SK-N-MC (cell line): ENCODE results near the gene GOLGA6L10.
"Not testable (repeated sequence)": the region's sequence is repeated elsewhere in the genome, so short reads cannot be mapped to it uniquely, and the experiment has no call there.

Source experiments
- DNase-seq: peaks from one replicate; pipeline ENCODE4 v3.0.0-alpha.2; 2011; ENCODE audit warnings: low read depth, low spot score
- H3K27ac ChIP-seq: fragments of 200-600 bp; sonication (generic); 2 replicates; pipeline ENCODE4 v1.5.1; 2016; ENCODE audit warnings: mixed run types
- H3K36me3 ChIP-seq: fragments of 200-600 bp; sonication (generic); 2 replicates; pipeline ENCODE4 v1.6.1; 2017; ENCODE audit warnings: antibody characterized with exemption, low read length, mixed read lengths; ENCODE audit not compliant: insufficient read depth
- H3K4me3 ChIP-seq: fragments of 200-600 bp; sonication (generic); 2 replicates; pipeline ENCODE4 v1.5.1; 2016
- H3K9ac ChIP-seq: fragments of 200-600 bp; sonication (generic); 2 replicates; pipeline ENCODE4 v1.8.0; 2017; ENCODE audit warnings: mixed run types, mixed read lengths; ENCODE audit not compliant: insufficient read length
- H3K9me3 ChIP-seq: fragments of 200-600 bp; sonication (generic); 2 replicates; pipeline ENCODE4 v1.6.1; 2017; ENCODE audit warnings: low read depth, mild to moderate bottlenecking, antibody characterized with exemption, low read length, moderate library complexity, mixed read lengths
- EZH2 ChIP-seq: fragments of 200-600 bp; sonication (generic); IDR thresholded peaks from one replicate; pipeline ENCODE4 v1.6.1; 2017; ENCODE audit warnings: antibody characterized with exemption
- FOXP2 ChIP-seq: optimal IDR thresholded peaks from 2 replicates; pipeline ENCODE3; 2011; ENCODE audit warnings: mild to moderate bottlenecking, moderate library complexity; ENCODE audit not compliant: insufficient read depth; ENCODE audit errors: extremely low read length, control extremely low read depth
- POLR2AphosphoS5 ChIP-seq: IDR thresholded peaks from 2 replicates; pipeline ENCODE4 v1.6.1; 2012; ENCODE audit warnings: mild to moderate bottlenecking, low read depth, low read length, borderline replicate concordance

Gene GOLGA6L10

GRCh38 chr15:82349375-82349774 is at the start of gene GOLGA6L10:
TSS of gene GOLGA6L10 (minus strand) at chr15:82349475. CDS start at chr15:82349375, 100 bp downstream.
- H3K27ac ChIP-seq, H3K9ac ChIP-seq, DNase-seq, H3K36me3 ChIP-seq, H3K9me3 ChIP-seq, H3K4me3 ChIP-seq: not testable (repeated sequence)

- no peaks in the 10 kb centered on the region for H3K9me3 ChIP-seq
- no peak overlapping the region for H3K9ac ChIP-seq
- TF ChIP-seq FOXP2 (no peak), POLR2AphosphoS5 (no peak), EZH2 (no peak)
- no peak overlapping the region for H3K4me3 ChIP-seq
- peaks cover 6% of the 10 kb centered on the region; the same call in 1 of the 2 replicates for H3K36me3 ChIP-seq
- H3K27ac ChIP-seq, result no peak overlapping the region
- DNase-seq, result no peak
Observed at GRCh38 chr15:82398785-82399184, 49.5 kb upstream of the GOLGA6L10 start.

- Histone ChIP-seq H3K9ac (no peak overlapping the region), H3K4me3 (no peak overlapping the region), H3K36me3 (peaks cover 6% of the 10 kb centered on the region; the same call in 1 of the 2 replicates), H3K27ac (no peak overlapping the region), H3K9me3 (no peaks in the 10 kb centered on the region)
- TF ChIP-seq POLR2AphosphoS5 (no peak), FOXP2 (no peak), EZH2 (no peak)
- DNase-seq, result no peak
Observed at GRCh38 chr15:82397817-82398216, 48.5 kb upstream of the GOLGA6L10 start.

GRCh38 chr15:82395788-82396187 is 46.5 kb upstream of the GOLGA6L10 start:
- H3K4me3 ChIP-seq, H3K36me3 ChIP-seq, H3K27ac ChIP-seq, H3K9ac ChIP-seq, H3K9me3 ChIP-seq, DNase-seq: not testable (repeated sequence)

GRCh38 chr15:82393671-82394070 is 44.4 kb upstream of the GOLGA6L10 start:
- Histone ChIP-seq H3K4me3 (no peak overlapping the region), H3K9me3 (no peaks in the 10 kb centered on the region), H3K9ac (no peak overlapping the region), H3K36me3 (peaks cover 6% of the 10 kb centered on the region; the same call in 1 of the 2 replicates), H3K27ac (no peak overlapping the region)
- TF ChIP-seq EZH2 (no peak), POLR2AphosphoS5 (no peak), FOXP2 (no peak)
- DNase-seq, result no peak

GRCh38 chr15:82392077-82392476 is 42.8 kb upstream of the GOLGA6L10 start:
- H3K9me3 ChIP-seq, H3K9ac ChIP-seq, H3K4me3 ChIP-seq, DNase-seq, H3K36me3 ChIP-seq, H3K27ac ChIP-seq: not testable (repeated sequence)

- DNase-seq, H3K9me3 ChIP-seq, H3K36me3 ChIP-seq, H3K27ac ChIP-seq, H3K9ac ChIP-seq, H3K4me3 ChIP-seq: not testable (repeated sequence)
Observed at GRCh38 chr15:82390152-82390551, 40.9 kb upstream of the GOLGA6L10 start.

GRCh38 chr15:82387209-82387608 is 37.9 kb upstream of the GOLGA6L10 start:
- not testable (repeated sequence) for H3K4me3 ChIP-seq, DNase-seq, H3K36me3 ChIP-seq, H3K9me3 ChIP-seq, H3K27ac ChIP-seq, H3K9ac ChIP-seq

- H3K36me3 ChIP-seq, H3K9me3 ChIP-seq, H3K9ac ChIP-seq, H3K27ac ChIP-seq, DNase-seq, H3K4me3 ChIP-seq: not testable (repeated sequence)
Observed at GRCh38 chr15:82381330-82381955, 32.2 kb upstream of the GOLGA6L10 start.

- not testable (repeated sequence) for H3K9me3 ChIP-seq, DNase-seq, H3K9ac ChIP-seq, H3K27ac ChIP-seq, H3K4me3 ChIP-seq, H3K36me3 ChIP-seq
Observed at GRCh38 chr15:82379552-82379951, 30.3 kb upstream of the GOLGA6L10 start.

GRCh38 chr15:82373661-82374060 is 24.4 kb upstream of the GOLGA6L10 start:
- not testable (repeated sequence) for H3K36me3 ChIP-seq, H3K27ac ChIP-seq, DNase-seq, H3K9me3 ChIP-seq, H3K4me3 ChIP-seq, H3K9ac ChIP-seq
